Peyer's patch (tissue), 4 donors: ENCODE measurements around the gene CCDC116.

Experiments
- CTCF ChIP-seq, 6 experiments: fragments of 450-650 bp in 4 of 6; fragments of 200-600 bp in 2 of 6; sonication (generic) in 1 of 6; IDR thresholded peaks; one replicate each; pipeline ENCODE4 v1.5.1; 2017 to 2019; ENCODE audit warnings: antibody characterized with exemption in 6 of 6, mild to moderate bottlenecking in 3 of 6, moderate library complexity in 1 of 6
- POLR2A ChIP-seq, 2 donors: fragments of 450-650 bp; IDR thresholded peaks; one replicate each; pipeline ENCODE4 v1.5.1; 2017; ENCODE audit warnings: antibody characterized with exemption in 2 of 2, mild to moderate bottlenecking in 2 of 2, moderate library complexity in 2 of 2

GRCh38 chr22:21624880-21625791 lies 7.4 kb upstream of the CCDC116 start:
- TF ChIP-seq CTCF (IDR thresholded peaks at IDR 0.05) (no peak), POLR2A (IDR thresholded peaks at IDR 0.05) (no peak)
